AG10803 (cell line): ENCODE data around the gene ADIG.
"Not testable (repeated sequence)": the region's sequence is repeated elsewhere in the genome, so short reads cannot be mapped to it uniquely, and the experiment has no call there.

Experiments
- DNase-seq: peaks from one replicate; pipeline ENCODE4 v3.0.0; 2010; ENCODE audit warnings: low read depth
- H3K4me3 ChIP-seq: 2 replicates; pipeline ENCODE4 v1.5.1; 2011; ENCODE audit warnings: mild to moderate bottlenecking, low read length, control low read depth
- CTCF ChIP-seq: conservative IDR thresholded peaks from 2 replicates; pipeline ENCODE4 v1.5.1; 2011; ENCODE audit warnings: mild to moderate bottlenecking, low read length, control low read depth, inconsistent platforms

ADIG gene

GRCh38 chr20:38591474-38592410 is 10.7 kb downstream of the ADIG start:
- TF ChIP-seq CTCF = no peak
- no peak for DNase-seq
- no peak overlapping the region for H3K4me3 ChIP-seq

GRCh38 chr20:38592411-38592790 is 11.4 kb downstream of the ADIG start:
- DNase-seq = not testable (repeated sequence)

GRCh38 chr20:38594281-38594680 is 13.3 kb downstream of the ADIG start:
- not testable (repeated sequence) for H3K4me3 ChIP-seq, DNase-seq

More at GRCh38 chr20:38592411-38592790, 11.4 kb downstream of the ADIG start:
- H3K4me3 ChIP-seq = not testable (repeated sequence)

GRCh38 chr20:38595886-38596285 is 14.9 kb downstream of the ADIG start:
- DNase-seq, H3K4me3 ChIP-seq: not testable (repeated sequence)

GRCh38 chr20:38599410-38599882 is 18.4 kb downstream of the ADIG start:
- DNase-seq = no peak
- no peak overlapping the region for H3K4me3 ChIP-seq
- no peak for TF ChIP-seq CTCF

GRCh38 chr20:38600057-38600456 is 19.1 kb downstream of the ADIG start:
- no peak for DNase-seq
- no peak overlapping the region for H3K4me3 ChIP-seq
- no peak for TF ChIP-seq CTCF

GRCh38 chr20:38601216-38602184 is 20.5 kb downstream of the ADIG start, which contains the start of gene ARHGAP40:
Gene ARHGAP40, plus strand, starts transcription at chr20:38601809.
- no peak for DNase-seq
- 0 out of 2 replicates have a peak, but pooled peaks have one; percentile 3 for TF ChIP-seq CTCF
- H3K4me3 ChIP-seq = no peak within 1 kb of the TSS

- TF ChIP-seq CTCF = no peak
- no peak for DNase-seq
- no peak overlapping the region for H3K4me3 ChIP-seq
These were observed 21.2 kb downstream of the ADIG start for GRCh38 chr20:38602185-38602581.
